Prostate gland (tissue), 2 donors: ENCODE measurements around the gene ANKRD16.

Experiments used
- POLR2A ChIP-seq: fragments of 450-650 bp; IDR thresholded peaks from one replicate; pipeline ENCODE4 v1.6.1; 2016; ENCODE audit warnings: antibody characterized with exemption, mild to moderate bottlenecking
- POLR2AphosphoS5 ChIP-seq: sonication (generic); formaldehyde crosslinking; IDR thresholded peaks from one replicate; pipeline ENCODE4 v1.6.1; 2017; ENCODE audit warnings: antibody characterized with exemption
- TF ChIP-seq, protein P1 (sequence below), 4 experiments: fragments of 200-600 bp in 2 of 4; fragments of 450-650 bp in 2 of 4; sonication (generic) in 2 of 4; IDR thresholded peaks; 1 replicate in 3 of 4; 2 replicates in 1 of 4; pipeline ENCODE4 v1.5.1; 2016 to 2019; ENCODE audit warnings: antibody characterized with exemption in 4 of 4, mild to moderate bottlenecking in 2 of 4, moderate library complexity in 2 of 4

DNA sequence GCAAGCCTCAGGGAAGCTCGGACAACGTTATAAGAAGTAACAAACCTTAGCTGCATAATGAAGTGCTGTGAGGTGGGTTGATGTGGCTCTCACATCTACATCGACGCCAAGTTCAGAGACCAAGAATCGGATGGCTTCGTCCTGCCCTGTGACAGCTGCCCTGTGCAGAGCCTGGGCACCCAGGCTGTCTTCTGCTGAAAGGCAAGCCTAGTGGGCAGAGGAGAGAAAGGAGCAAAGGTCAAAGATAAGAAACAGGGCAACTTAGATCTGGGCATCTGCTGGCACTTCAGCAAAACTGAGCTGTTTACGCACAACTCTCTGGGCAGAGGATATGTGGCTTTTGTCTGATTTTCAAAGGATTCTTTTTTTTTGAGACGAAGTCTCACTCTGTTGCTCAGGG lies 6.7 kb downstream of the ANKRD16 start:
- TF ChIP-seq, protein P1, sequence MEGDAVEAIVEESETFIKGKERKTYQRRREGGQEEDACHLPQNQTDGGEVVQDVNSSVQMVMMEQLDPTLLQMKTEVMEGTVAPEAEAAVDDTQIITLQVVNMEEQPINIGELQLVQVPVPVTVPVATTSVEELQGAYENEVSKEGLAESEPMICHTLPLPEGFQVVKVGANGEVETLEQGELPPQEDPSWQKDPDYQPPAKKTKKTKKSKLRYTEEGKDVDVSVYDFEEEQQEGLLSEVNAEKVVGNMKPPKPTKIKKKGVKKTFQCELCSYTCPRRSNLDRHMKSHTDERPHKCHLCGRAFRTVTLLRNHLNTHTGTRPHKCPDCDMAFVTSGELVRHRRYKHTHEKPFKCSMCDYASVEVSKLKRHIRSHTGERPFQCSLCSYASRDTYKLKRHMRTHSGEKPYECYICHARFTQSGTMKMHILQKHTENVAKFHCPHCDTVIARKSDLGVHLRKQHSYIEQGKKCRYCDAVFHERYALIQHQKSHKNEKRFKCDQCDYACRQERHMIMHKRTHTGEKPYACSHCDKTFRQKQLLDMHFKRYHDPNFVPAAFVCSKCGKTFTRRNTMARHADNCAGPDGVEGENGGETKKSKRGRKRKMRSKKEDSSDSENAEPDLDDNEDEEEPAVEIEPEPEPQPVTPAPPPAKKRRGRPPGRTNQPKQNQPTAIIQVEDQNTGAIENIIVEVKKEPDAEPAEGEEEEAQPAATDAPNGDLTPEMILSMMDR (IDR thresholded peaks at IDR 0.05): no peak
- TF ChIP-seq POLR2A: no peak
- no peak for TF ChIP-seq POLR2AphosphoS5
